DND-41 (cell line): ENCODE measurements around the gene MYPN.

Experiments used
- ATAC-seq: fragments of 200-7000 bp; cut with Tn5 transposase; 3 replicates; pipeline ENCODE4 v1.9.1; 2021; ENCODE audit warnings: low read depth; ENCODE audit not compliant: insufficient read depth
- DNase-seq: peaks from one replicate; pipeline ENCODE4 v3.0.0-alpha.2; 2020
- H2AFZ ChIP-seq: 2 replicates; pipeline ENCODE4 v1.6.0; 2012; ENCODE audit warnings: low read depth, low read length
- H3K27ac ChIP-seq: 2 replicates; pipeline ENCODE4 v1.5.1; 2012; ENCODE audit warnings: low read length, inconsistent platforms
- H3K27me3 ChIP-seq: fragments of 200-600 bp; sonication (generic); 2 replicates; pipeline ENCODE4 v1.6.0; 2012; ENCODE audit warnings: low read length, mild to moderate bottlenecking, inconsistent platforms; ENCODE audit not compliant: insufficient read depth, poor library complexity
- H3K36me3 ChIP-seq: 2 replicates; pipeline ENCODE4 v1.5.1; 2012; ENCODE audit warnings: low read length, inconsistent platforms; ENCODE audit not compliant: insufficient read depth
- H3K4me1 ChIP-seq: 2 replicates; pipeline ENCODE4 v1.5.1; 2012; ENCODE audit warnings: mild to moderate bottlenecking, low read length; ENCODE audit not compliant: insufficient read depth
- H3K4me2 ChIP-seq: 2 replicates; pipeline ENCODE4 v1.6.0; 2012; ENCODE audit warnings: mild to moderate bottlenecking, moderate library complexity, low read length, inconsistent platforms; ENCODE audit not compliant: insufficient read depth
- H3K4me3 ChIP-seq, 2 experiments: fragments of 200-600 bp in 1 of 2; shearing (Covaris generic) in 1 of 2; 2 replicates each; pipeline ENCODE4 v1.5.1; 2012 to 2016; ENCODE audit warnings: inconsistent platforms in 2 of 2, low read length in 2 of 2, mild to moderate bottlenecking in 2 of 2, low read depth in 1 of 2, moderate library complexity in 1 of 2
- H3K79me2 ChIP-seq: 2 replicates; pipeline ENCODE4 v1.6.0; 2012; ENCODE audit warnings: low read length, inconsistent platforms; ENCODE audit not compliant: insufficient read depth
- H3K9ac ChIP-seq: 2 replicates; pipeline ENCODE4 v1.6.0; 2012; ENCODE audit warnings: low read depth, mild to moderate bottlenecking, inconsistent platforms, low read length, moderate library complexity
- H3K9me3 ChIP-seq: 2 replicates; pipeline ENCODE4 v1.5.1; 2012; ENCODE audit warnings: low read length, moderate library complexity, mild to moderate bottlenecking, inconsistent platforms; ENCODE audit not compliant: insufficient read depth, severe bottlenecking
- H4K20me1 ChIP-seq: 2 replicates; pipeline ENCODE4 v1.6.0; 2012; ENCODE audit warnings: low read length; ENCODE audit not compliant: insufficient read depth
- CTCF ChIP-seq: IDR thresholded peaks from 2 replicates; pipeline ENCODE4 v1.5.1; 2012; ENCODE audit warnings: borderline replicate concordance, low read length, moderate library complexity, mild to moderate bottlenecking; ENCODE audit not compliant: poor library complexity, severe bottlenecking; ENCODE audit errors: extremely low read depth
- EZH2 ChIP-seq: IDR thresholded peaks from 3 replicates; pipeline ENCODE4 v1.6.1; 2012; ENCODE audit warnings: borderline replicate concordance, low read depth, mild to moderate bottlenecking, moderate library complexity, low read length, inconsistent platforms; ENCODE audit not compliant: severe bottlenecking

The MYPN gene

GRCh38 chr10:68171539-68172080 lies 62.3 kb downstream of the MYPN start:
- TF ChIP-seq CTCF (no peak), EZH2 (no peak)
- Histone ChIP-seq H3K27ac (no peak overlapping the region), H4K20me1 (no peaks in the 10 kb centered on the region), H3K4me3 (no peak overlapping the region), H3K79me2 (no peaks in the 10 kb centered on the region), H3K4me2 (no peak overlapping the region), H2AFZ (no peak overlapping the region), H3K36me3 (no peaks in the 10 kb centered on the region), H3K4me1 (no peaks in the 10 kb centered on the region), H3K9me3 (no peaks in the 10 kb centered on the region), H3K27me3 (peaks cover 3% of the 10 kb centered on the region), H3K9ac (no peak overlapping the region)
- DNase-seq (no peak), ATAC-seq (no peak)

GRCh38 chr10:68172324-68172723 lies 63.0 kb downstream of the MYPN start:
- Histone ChIP-seq H4K20me1 (no peaks in the 10 kb centered on the region), H3K4me2 (no peak overlapping the region), H3K27me3 (peaks cover 10% of the 10 kb centered on the region), H3K9ac (no peak overlapping the region), H3K27ac (no peak overlapping the region), H3K36me3 (no peaks in the 10 kb centered on the region), H2AFZ (no peak overlapping the region), H3K4me3 (no peak overlapping the region), H3K4me1 (no peaks in the 10 kb centered on the region), H3K9me3 (no peaks in the 10 kb centered on the region), H3K79me2 (no peaks in the 10 kb centered on the region)
- DNase-seq (no peak), ATAC-seq (no peak)
- no peak for TF ChIP-seq CTCF
- TF ChIP-seq EZH2, result no peak

GRCh38 chr10:68175949-68176348 lies 66.7 kb downstream of the MYPN start:
- Histone ChIP-seq H2AFZ (no peak overlapping the region), H3K4me3 (no peak overlapping the region), H3K79me2 (no peaks in the 10 kb centered on the region), H3K27ac (no peak overlapping the region), H4K20me1 (no peaks in the 10 kb centered on the region), H3K27me3 (peaks cover 10% of the 10 kb centered on the region), H3K36me3 (no peaks in the 10 kb centered on the region), H3K4me1 (no peaks in the 10 kb centered on the region), H3K4me2 (no peak overlapping the region), H3K9me3 (no peaks in the 10 kb centered on the region), H3K9ac (no peak overlapping the region)
- TF ChIP-seq EZH2 (no peak), CTCF (no peak)
- ATAC-seq, result no peak
- DNase-seq, result no peak

GRCh38 chr10:68176797-68177196 lies 67.5 kb downstream of the MYPN start:
- no peaks in the 10 kb centered on the region; the same call in 1 of the 2 replicates for H4K20me1 ChIP-seq
- H3K4me1 ChIP-seq, result no peaks in the 10 kb centered on the region
- no peak for TF ChIP-seq EZH2
- TF ChIP-seq CTCF, result no peak
- H2AFZ ChIP-seq, result no peak overlapping the region
- no peak overlapping the region for H3K27ac ChIP-seq
- no peak overlapping the region for H3K9ac ChIP-seq
- no peaks in the 10 kb centered on the region for H3K36me3 ChIP-seq
- H3K4me3 ChIP-seq, result no peak overlapping the region
- H3K79me2 ChIP-seq, result no peaks in the 10 kb centered on the region
- ATAC-seq (no peak), DNase-seq (no peak)
- H3K9me3 ChIP-seq, result no peaks in the 10 kb centered on the region
- no peak overlapping the region for H3K4me2 ChIP-seq
- peaks cover 10% of the 10 kb centered on the region for H3K27me3 ChIP-seq
